Osteoblast (primary cell): ENCODE results near the gene LRCOL1. TPM values are rescaled to one million over a fixed set of nuclear protein-coding genes. Genes with fewer than 3 reads are reported as not detected.

Experiments used
- DNase-seq: peaks from one replicate; pipeline ENCODE4 v3.0.0; 2011; ENCODE audit warnings: low spot score, mixed read lengths; ENCODE audit not compliant: insufficient read length; ENCODE audit errors: missing footprints
- H2AFZ ChIP-seq: 2 replicates; pipeline ENCODE4 v1.6.0; 2011; ENCODE audit warnings: mild to moderate bottlenecking, low read length
- H3K27ac ChIP-seq: 2 replicates; pipeline ENCODE4 v1.5.1; 2011; ENCODE audit warnings: mild to moderate bottlenecking, low read depth, low read length, moderate library complexity
- H3K27me3 ChIP-seq: 2 replicates; pipeline ENCODE4 v1.6.0; 2012; ENCODE audit warnings: mild to moderate bottlenecking, control low read depth, inconsistent platforms, low read length, moderate library complexity; ENCODE audit not compliant: insufficient read depth
- H3K36me3 ChIP-seq: 2 replicates; pipeline ENCODE4 v1.5.1; 2011; ENCODE audit warnings: mild to moderate bottlenecking, low read length, control low read depth, moderate library complexity; ENCODE audit not compliant: insufficient read depth
- H3K4me1 ChIP-seq: 2 replicates; pipeline ENCODE4 v1.5.1; 2011; ENCODE audit warnings: mild to moderate bottlenecking, low read length, control low read depth, moderate library complexity; ENCODE audit not compliant: insufficient read depth
- H3K4me2 ChIP-seq: 2 replicates; pipeline ENCODE4 v1.6.0; 2011; ENCODE audit warnings: mild to moderate bottlenecking, low read length; ENCODE audit not compliant: insufficient read depth
- H3K4me3 ChIP-seq: fragments of 200-600 bp; sonication (generic); 3 replicates; pipeline ENCODE4 v1.5.1; 2012; ENCODE audit warnings: mild to moderate bottlenecking, low read length, inconsistent platforms; ENCODE audit not compliant: insufficient read depth
- H3K79me2 ChIP-seq: 2 replicates; pipeline ENCODE4 v1.6.0; 2012; ENCODE audit warnings: mild to moderate bottlenecking, low read length, control low read depth, inconsistent platforms; ENCODE audit not compliant: insufficient read depth
- H3K9me3 ChIP-seq: 2 replicates; pipeline ENCODE4 v1.5.1; 2011; ENCODE audit warnings: low read depth, low read length, control low read depth
- H4K20me1 ChIP-seq: 2 replicates; pipeline ENCODE4 v1.6.0; 2012; ENCODE audit warnings: mild to moderate bottlenecking, low read length, control low read depth; ENCODE audit not compliant: insufficient read depth
- total RNA-seq: library from RNA; depleted of rRNA; stranded (reverse); fragments of >200 nt; gene quantifications from 2 replicates; pipeline ENCODE4 v1.2.3, GENCODE V29; 2012
- TF ChIP-seq, protein P1 (sequence below): IDR thresholded peaks from 2 replicates; pipeline ENCODE4 v1.5.1; 2011; ENCODE audit warnings: mild to moderate bottlenecking, low read depth, low read length, moderate library complexity; ENCODE audit errors: extremely low read depth

LRCOL1 gene
- total RNA-seq, 1 donor, result not detected

- Histone ChIP-seq H3K27ac (no peak overlapping the region), H3K9me3 (no peaks in the 10 kb centered on the region), H3K4me1 (no peaks in the 10 kb centered on the region), H3K27me3 (no peaks in the 10 kb centered on the region), H4K20me1 (no peaks in the 10 kb centered on the region), H3K36me3 (no peaks in the 10 kb centered on the region), H3K4me2 (no peak overlapping the region), H2AFZ (no peak overlapping the region), H3K4me3 (no peak overlapping the region), H3K79me2 (no peaks in the 10 kb centered on the region)
- no peak for DNase-seq
- TF ChIP-seq, protein P1, sequence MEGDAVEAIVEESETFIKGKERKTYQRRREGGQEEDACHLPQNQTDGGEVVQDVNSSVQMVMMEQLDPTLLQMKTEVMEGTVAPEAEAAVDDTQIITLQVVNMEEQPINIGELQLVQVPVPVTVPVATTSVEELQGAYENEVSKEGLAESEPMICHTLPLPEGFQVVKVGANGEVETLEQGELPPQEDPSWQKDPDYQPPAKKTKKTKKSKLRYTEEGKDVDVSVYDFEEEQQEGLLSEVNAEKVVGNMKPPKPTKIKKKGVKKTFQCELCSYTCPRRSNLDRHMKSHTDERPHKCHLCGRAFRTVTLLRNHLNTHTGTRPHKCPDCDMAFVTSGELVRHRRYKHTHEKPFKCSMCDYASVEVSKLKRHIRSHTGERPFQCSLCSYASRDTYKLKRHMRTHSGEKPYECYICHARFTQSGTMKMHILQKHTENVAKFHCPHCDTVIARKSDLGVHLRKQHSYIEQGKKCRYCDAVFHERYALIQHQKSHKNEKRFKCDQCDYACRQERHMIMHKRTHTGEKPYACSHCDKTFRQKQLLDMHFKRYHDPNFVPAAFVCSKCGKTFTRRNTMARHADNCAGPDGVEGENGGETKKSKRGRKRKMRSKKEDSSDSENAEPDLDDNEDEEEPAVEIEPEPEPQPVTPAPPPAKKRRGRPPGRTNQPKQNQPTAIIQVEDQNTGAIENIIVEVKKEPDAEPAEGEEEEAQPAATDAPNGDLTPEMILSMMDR, result no peak
These were observed 38.3 kb downstream of the LRCOL1 start for GRCh38 chr12:132572106-132572505.

- TF ChIP-seq, protein P1, result no peak
- no peaks in the 10 kb centered on the region for H3K36me3 ChIP-seq
- no peaks in the 10 kb centered on the region for H4K20me1 ChIP-seq
- no peak overlapping the region for H3K4me2 ChIP-seq
- no peaks in the 10 kb centered on the region for H3K9me3 ChIP-seq
- H3K4me1 ChIP-seq, result no peaks in the 10 kb centered on the region
- no peaks in the 10 kb centered on the region for H3K79me2 ChIP-seq
- H3K27ac ChIP-seq, result no peak overlapping the region
- H3K4me3 ChIP-seq, result no peak overlapping the region
- H2AFZ ChIP-seq, result no peak overlapping the region
- H3K27me3 ChIP-seq, result no peaks in the 10 kb centered on the region
- DNase-seq, result no peak
These were observed 38.8 kb downstream of the LRCOL1 start for GRCh38 chr12:132571598-132571997.

DNA sequence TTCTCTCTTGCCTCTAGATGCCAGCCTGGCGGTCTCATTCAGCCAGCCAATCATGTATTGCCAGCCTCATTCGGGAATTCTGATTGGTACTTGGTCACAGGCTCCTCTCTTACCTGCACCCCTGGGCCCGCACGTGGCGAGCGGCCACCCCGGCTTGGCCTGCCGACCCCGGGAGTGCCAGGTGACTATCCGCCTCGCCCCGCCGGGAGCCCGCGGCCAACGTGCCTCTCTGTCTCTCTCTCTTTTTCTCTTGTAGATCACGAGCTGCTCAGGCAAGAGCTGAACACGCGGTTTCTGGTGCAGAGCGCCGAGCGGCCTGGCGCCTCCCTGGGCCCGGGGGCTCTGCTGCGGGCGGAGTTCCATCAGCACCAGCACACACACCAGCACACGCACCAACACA, 39.3 kb downstream of the LRCOL1 start:
- H3K27ac ChIP-seq, result no peak overlapping the region
- H3K9me3 ChIP-seq, result no peaks in the 10 kb centered on the region
- H3K4me3 ChIP-seq, result no peak overlapping the region
- H3K79me2 ChIP-seq, result no peaks in the 10 kb centered on the region
- TF ChIP-seq, protein P1, result no peak
- H3K4me2 ChIP-seq, result no peak overlapping the region
- H3K27me3 ChIP-seq, result no peaks in the 10 kb centered on the region
- H3K36me3 ChIP-seq, result no peaks in the 10 kb centered on the region
- H4K20me1 ChIP-seq, result no peaks in the 10 kb centered on the region
- H2AFZ ChIP-seq, result no peak overlapping the region
- DNase-seq, result no peak
- H3K4me1 ChIP-seq, result no peaks in the 10 kb centered on the region

GRCh38 chr12:132570635-132571034, 39.7 kb downstream of the LRCOL1 start:
- H3K27me3 ChIP-seq, result no peaks in the 10 kb centered on the region
- TF ChIP-seq, protein P1, result no peak
- H3K9me3 ChIP-seq, result no peaks in the 10 kb centered on the region
- H3K36me3 ChIP-seq, result no peaks in the 10 kb centered on the region
- H4K20me1 ChIP-seq, result no peaks in the 10 kb centered on the region
- no peak overlapping the region for H3K27ac ChIP-seq
- no peak overlapping the region for H2AFZ ChIP-seq
- no peak overlapping the region for H3K4me3 ChIP-seq
- no peaks in the 10 kb centered on the region for H3K79me2 ChIP-seq
- no peak for DNase-seq
- H3K4me2 ChIP-seq, result no peak overlapping the region
- H3K4me1 ChIP-seq, result no peaks in the 10 kb centered on the region
